Embryonic facial prominence (tissue), 1 donor: ENCODE results near the gene ARFRP1.
"Not testable (repeated sequence)": the region's sequence is repeated elsewhere in the genome, so short reads cannot be mapped to it uniquely, and the experiment has no call there.

Experiments used
- DNase-seq: peaks from one replicate; pipeline ENCODE4 v3.0.0-alpha.2; 2016; ENCODE audit errors: extremely low spot score

The ARFRP1 gene

GRCh38 chr20:63656451-63656850, 51.3 kb downstream of the ARFRP1 start:
- no peak for DNase-seq

- DNase-seq, result no peak
Measured at GRCh38 chr20:63655249-63655648, 52.5 kb downstream of the ARFRP1 start.

GRCh38 chr20:63653974-63654668, 53.7 kb downstream of the ARFRP1 start:
- DNase-seq, result no peak

GRCh38 chr20:63653041-63653973, 54.5 kb downstream of the ARFRP1 start, which contains the start of gene STMN3:
Gene STMN3, minus strand, starts transcription at chr20:63653424. Its CDS starts 79 bp downstream, at chr20:63653345.
- peak; percentile 86 for DNase-seq

GRCh38 chr20:63652192-63652980, 55.4 kb downstream of the ARFRP1 start:
- DNase-seq, result no peak

GRCh38 chr20:63651942-63652191, 55.9 kb downstream of the ARFRP1 start:
- no peak for DNase-seq

- DNase-seq, result not testable (repeated sequence)
Measured at GRCh38 chr20:63650486-63650885, 57.3 kb downstream of the ARFRP1 start.

GRCh38 chr20:63648895-63649589, 58.7 kb downstream of the ARFRP1 start:
- no peak for DNase-seq
